IMR-90 (cell line): ENCODE measurements around the gene PPP3CA. TPM values are rescaled to one million over a fixed set of nuclear protein-coding genes. Genes with fewer than 3 reads are reported as not detected.

ENCODE experiments used
- ATAC-seq: fragments of 200-7000 bp; cut with Tn5 transposase; 2 replicates; pipeline ENCODE4 v1.9.1; 2020; ENCODE audit warnings: low read depth, mild to moderate bottlenecking, moderate library complexity
- BruUV-seq: library from RNA; stranded (reverse); fragments of 400-500 nt; replicated peaks from 2 replicates; lab custom pipeline; 2021; lab: Mats Ljungman, UMichigan
- CTCF ChIA-PET: fragments of 300-600 bp; formaldehyde crosslinking; extraction: SDS; loops from one replicate; lab custom pipeline; 2021; ENCODE audit warnings: antibody characterized with exemption; lab: Yijun Ruan, JAX
- POLR2A ChIA-PET: fragments of 300-600 bp; sonication (Branson Sonifier 250); formaldehyde crosslinking; loops from one replicate; lab custom pipeline; 2022; ENCODE audit warnings: antibody characterized with exemption; ENCODE audit not compliant: unreplicated experiment; lab: Charles Lee
- DNase-seq: peaks from one replicate; pipeline ENCODE4 v3.0.0; 2013
- H2AFZ ChIP-seq: replicated peaks from 2 replicates; pipeline ENCODE3; 2013; ENCODE audit warnings: low read length, mild to moderate bottlenecking; ENCODE audit not compliant: poor library complexity
- H2AK5ac ChIP-seq: 2 replicates; pipeline ENCODE4 v1.6.1; 2013; ENCODE audit warnings: low read depth, low read length, inconsistent platforms
- H2AK9ac ChIP-seq: replicated peaks from 2 replicates; pipeline ENCODE3; 2013; ENCODE audit warnings: mild to moderate bottlenecking, low read depth, low read length, moderate library complexity; ENCODE audit not compliant: poor library complexity
- H2BK120ac ChIP-seq: 2 replicates; pipeline ENCODE4 v1.6.1; 2013; ENCODE audit warnings: low read depth, low read length, inconsistent platforms
- H2BK15ac ChIP-seq: 3 replicates; pipeline ENCODE4 v1.6.1; 2013; ENCODE audit warnings: low read depth, low read length, inconsistent platforms
- H2BK20ac ChIP-seq: 2 replicates; pipeline ENCODE4 v1.6.1; 2013; ENCODE audit warnings: low read depth, mild to moderate bottlenecking, inconsistent platforms, low read length, moderate library complexity
- H2BK5ac ChIP-seq: 2 replicates; pipeline ENCODE4 v1.6.1; 2013; ENCODE audit warnings: mild to moderate bottlenecking, low read depth, low read length, inconsistent platforms; ENCODE audit not compliant: poor library complexity, severe bottlenecking
- H3K14ac ChIP-seq: replicated peaks from 2 replicates; pipeline ENCODE4 v1.6.1; 2013; ENCODE audit warnings: low read depth, low read length, inconsistent platforms
- H3K18ac ChIP-seq: 2 replicates; pipeline ENCODE4 v1.6.1; 2013; ENCODE audit warnings: low read depth, low read length, control low read depth
- H3K23ac ChIP-seq: 2 replicates; pipeline ENCODE4 v1.6.1; 2013; ENCODE audit warnings: low read depth, low read length, inconsistent platforms
- H3K27ac ChIP-seq: 2 replicates; pipeline ENCODE4 v1.5.1; 2013; ENCODE audit warnings: mild to moderate bottlenecking, control low read depth, low read length; ENCODE audit not compliant: insufficient read depth
- H3K27me3 ChIP-seq: 2 replicates; pipeline ENCODE4 v1.6.1; 2013; ENCODE audit warnings: low read length; ENCODE audit not compliant: control insufficient read depth, insufficient read depth
- H3K36me3 ChIP-seq: 2 replicates; pipeline ENCODE4 v1.6.1; 2013; ENCODE audit warnings: low read length, mixed read lengths; ENCODE audit not compliant: control insufficient read depth, insufficient read depth
- H3K4ac ChIP-seq: 2 replicates; pipeline ENCODE4 v1.6.1; 2013; ENCODE audit warnings: low read depth, low read length, inconsistent platforms
- H3K4me1 ChIP-seq: 2 replicates; pipeline ENCODE4 v1.6.1; 2013; ENCODE audit warnings: low read length, mixed read lengths; ENCODE audit not compliant: control insufficient read depth, insufficient read depth
- H3K4me2 ChIP-seq: 2 replicates; pipeline ENCODE4 v1.6.1; 2013; ENCODE audit warnings: low read depth, mild to moderate bottlenecking, control low read depth, low read length, moderate library complexity
- H3K4me3 ChIP-seq: 2 replicates; pipeline ENCODE4 v1.5.1; 2013; ENCODE audit warnings: low read depth, mild to moderate bottlenecking, control low read depth, low read length, moderate library complexity; ENCODE audit not compliant: insufficient read depth
- H3K56ac ChIP-seq: 2 replicates; pipeline ENCODE4 v1.6.1; 2013; ENCODE audit warnings: low read length, inconsistent platforms; ENCODE audit not compliant: insufficient read depth; ENCODE audit errors: extremely low read depth
- H3K79me1 ChIP-seq, 2 experiments: 2 replicates each; pipeline ENCODE4 v1.6.1; 2013; ENCODE audit warnings: low read length in 2 of 2, inconsistent platforms in 1 of 2, low read depth in 1 of 2
- H3K9ac ChIP-seq: 2 replicates; pipeline ENCODE4 v1.6.1; 2013; ENCODE audit warnings: low read depth, low read length, control low read depth
- H3K9me1 ChIP-seq: 2 replicates; pipeline ENCODE4 v1.6.1; 2013; ENCODE audit warnings: low read length, inconsistent platforms; ENCODE audit not compliant: insufficient read depth
- H3K9me3 ChIP-seq: 2 replicates; pipeline ENCODE4 v1.6.1; 2013; ENCODE audit warnings: low read length; ENCODE audit not compliant: control insufficient read depth, insufficient read depth
- H4K20me1 ChIP-seq: 2 replicates; pipeline ENCODE4 v1.6.1; 2013; ENCODE audit warnings: low read length, inconsistent platforms; ENCODE audit not compliant: insufficient read depth
- H4K5ac ChIP-seq: 2 replicates; pipeline ENCODE4 v1.6.1; 2013; ENCODE audit warnings: mild to moderate bottlenecking, low read depth, low read length, control low read depth
- H4K8ac ChIP-seq, 2 experiments: 2 replicates each; pipeline ENCODE4 v1.6.1; 2013; ENCODE audit warnings: low read depth in 2 of 2, low read length in 2 of 2, control low read depth in 1 of 2, inconsistent platforms in 1 of 2
- H4K91ac ChIP-seq: 2 replicates; pipeline ENCODE4 v1.6.1; 2013; ENCODE audit warnings: low read depth, low read length, inconsistent platforms; ENCODE audit not compliant: insufficient read depth
- RCOR1 ChIP-seq: IDR thresholded peaks from 2 replicates; pipeline ENCODE4 v1.6.1; 2012; ENCODE audit warnings: mild to moderate bottlenecking, low read length, improper control_type of control experiment; ENCODE audit not compliant: insufficient replicate concordance
- SMC3 ChIP-seq: fragments of 150-350 bp; IDR thresholded peaks from 2 replicates; pipeline ENCODE4 v1.6.1; 2016; ENCODE audit warnings: low read depth, mild to moderate bottlenecking, antibody characterized with exemption, low read length, moderate library complexity
- WGBS, 2 experiments: methylation state at CpG; one replicate each; pipeline versions ENCODE4 v1.1.5 to v1.1.7; 2013; ENCODE audit warnings: missing lambda C conversion rate in 2 of 2; ENCODE audit not compliant: insufficient read length in 1 of 2; ENCODE audit errors: extremely low coverage in 2 of 2; 5-methylcytosine and 5-hydroxymethylcytosine counted together
- dilution Hi-C: fragments of 300-500 bp; cut with HindIII; formaldehyde crosslinking; loops from one replicate; pipeline ENCODE4 v1.14.3; 2018; ENCODE audit warnings: low sequenced_read_pairs; ENCODE audit not compliant: unreplicated experiment
- in situ Hi-C: fragments of 300-500 bp; cut with MboI; formaldehyde crosslinking; loops from 3 replicates; pipeline ENCODE4 v1.14.3; 2019; ENCODE audit warnings: low sequenced_read_pairs, inconsistent platforms, mixed read lengths
- intact Hi-C: fragments of 100-400 bp; cut with micrococcal nuclease; formaldehyde crosslinking; loops from 2 replicates; pipeline ENCODE4 v1.10.0; 2022
- polyA plus RNA-seq, 3 experiments: library from polyadenylated mRNA; depleted of rRNA; stranded (reverse); fragments of >200 nt; gene quantifications; 2 replicates each; pipeline ENCODE4 v1.2.3, GENCODE V29; 2012; ENCODE audit warnings: low replicate concordance in 1 of 3
- total RNA-seq: library from RNA; depleted of rRNA; stranded (reverse); fragments of >200 nt; gene quantifications from 2 replicates; pipeline ENCODE4 v1.2.3, GENCODE V29; 2012

The PPP3CA gene
- total and polyA plus RNA-seq, 2 of the 4 experiments (the other 2 are of a cell fraction) = 14.5 to 48.6 TPM

DNA sequence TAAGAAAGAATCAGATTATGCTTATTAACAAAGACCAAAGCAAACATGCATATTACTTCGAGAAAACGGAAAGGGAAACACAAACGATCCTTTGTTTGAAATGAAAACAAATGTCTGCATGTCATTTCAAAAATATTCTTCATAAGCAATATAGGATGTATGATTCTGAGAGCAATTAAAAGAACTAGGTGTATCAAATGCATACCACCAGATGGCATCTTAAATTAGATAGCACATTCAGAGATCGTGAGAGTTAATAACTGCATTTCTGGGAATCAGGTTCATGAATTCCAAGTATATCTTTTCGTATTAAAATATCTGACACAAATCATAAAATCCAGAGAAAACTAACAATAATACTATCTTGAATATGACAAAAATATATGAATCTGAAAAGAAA, 159.5 kb downstream of the PPP3CA start:
- no peak for ATAC-seq
- no peak overlapping the region for H3K4me2 ChIP-seq

More for the DNA sequence above, 159.5 kb downstream of the PPP3CA start:
- Histone ChIP-seq H4K91ac (no peak overlapping the region), H3K27ac (no peak overlapping the region), H4K5ac (no peak overlapping the region), H2AK5ac (no peak overlapping the region), H3K18ac (no peak overlapping the region), H3K9me1 (no peaks in the 10 kb centered on the region), H3K79me1 (peaks cover 14 to 30% of the 10 kb centered on the region in 2 experiments), H3K4ac (no peak overlapping the region), H3K4me1 (peaks cover 4% of the 10 kb centered on the region), H3K14ac (no peak overlapping the region), H3K4me3 (no peak overlapping the region), H4K8ac (no peak overlapping the region), H3K36me3 (peaks cover 1% of the 10 kb centered on the region; the same call in 1 of the 2 replicates), H2BK120ac (no peak overlapping the region), H3K23ac (no peak overlapping the region), H2BK20ac (no peak overlapping the region), H2BK15ac (no peak overlapping the region), H3K9me3 (no peaks in the 10 kb centered on the region), H3K9ac (no peak overlapping the region), H4K20me1 (no peaks in the 10 kb centered on the region; the same call in none of the 2 replicates), H3K27me3 (no peaks in the 10 kb centered on the region), H2BK5ac (no peak overlapping the region), H3K56ac (no peak overlapping the region), H2AK9ac (no peak overlapping the region), H2AFZ (no peak overlapping the region)
- DNase-seq = no peak
- intact Hi-C loops = no loop called here
- TF ChIP-seq RCOR1 (no peak), SMC3 (peak; percentile 19; the same call in 1 of the 2 replicates)
- BruUV-seq = no TSS peak
- WGBS, 2 experiments = no CpG with 5 or more reads among the region's 5 CpGs
- dilution Hi-C loops = no loop called here
- POLR2A ChIA-PET = no interaction called here
- CTCF ChIA-PET = interaction anchor here (0.9 kb wide), 1 partner anchor 32 kb away, joined by 3 read pairs; no protein-coding TSS in a partner anchor
- in situ Hi-C loops = no loop called here
